K562 (cell line): ENCODE results near the gene KCNS1. TPM values are rescaled to one million over a fixed set of nuclear protein-coding genes. Genes with fewer than 3 reads are reported as not detected.

Source experiments
- ATF7 ChIP-seq: fragments of 450-650 bp; IDR thresholded peaks from 2 replicates; pipeline ENCODE4 v1.7.1; 2014; ENCODE audit warnings: mild to moderate bottlenecking, moderate library complexity
- DACH1 ChIP-seq: fragments of 450-650 bp; IDR thresholded peaks from 2 replicates; pipeline ENCODE4 v1.6.1; 2018; ENCODE audit not compliant: partially characterized antibody
- DPF2 ChIP-seq: fragments of 450-650 bp; IDR thresholded peaks from 2 replicates; pipeline ENCODE4 v1.6.1; 2016
- FIP1L1 ChIP-seq: fragments of 200-400 bp; formaldehyde crosslinking; IDR thresholded peaks from 2 replicates; pipeline ENCODE4 v1.6.1; 2018; ENCODE audit warnings: mild to moderate bottlenecking, low read depth, low read length; ENCODE audit not compliant: poor library complexity, severe bottlenecking
- HNRNPH1 ChIP-seq: fragments of 200-400 bp; formaldehyde crosslinking; optimal IDR thresholded peaks from 2 replicates; pipeline ENCODE3; 2017; ENCODE audit warnings: low read depth, mild to moderate bottlenecking, low read length, moderate library complexity
- KDM4B ChIP-seq, 2 experiments: fragments of 450-650 bp in 1 of 2; sonication (generic) in 1 of 2; IDR thresholded peaks; 2 replicates each; pipeline ENCODE4 v1.6.1; 2016 to 2017; ENCODE audit warnings: borderline replicate concordance in 2 of 2, antibody characterized with exemption in 1 of 2, low read depth in 1 of 2, mild to moderate bottlenecking in 1 of 2
- MEF2D ChIP-seq: conservative IDR thresholded peaks from 2 replicates; pipeline ENCODE4 v1.6.1; 2016; ENCODE audit warnings: low read depth, missing genetic modification characterization, missing compliant biosample characterization
- MEIS2 ChIP-seq: fragments of 450-650 bp; IDR thresholded peaks from 2 replicates; pipeline ENCODE4 v1.6.1; 2014; ENCODE audit warnings: mild to moderate bottlenecking; ENCODE audit not compliant: partially characterized antibody
- NCOR1 ChIP-seq: fragments of 450-650 bp; IDR thresholded peaks from 2 replicates; pipeline ENCODE4 v1.6.1; 2016; ENCODE audit warnings: mild to moderate bottlenecking, moderate library complexity
- PTRF ChIP-seq: fragments of 450-650 bp; IDR thresholded peaks from 2 replicates; pipeline ENCODE4 v1.6.1; 2016; ENCODE audit warnings: mild to moderate bottlenecking, missing genetic modification characterization, missing compliant biosample characterization
- RB1 ChIP-seq: fragments of 450-650 bp; IDR thresholded peaks from 2 replicates; pipeline ENCODE4 v1.6.1; 2017; ENCODE audit warnings: low read depth, mild to moderate bottlenecking
- SLC30A9 ChIP-seq: fragments of 250-450 bp; sonication (Bioruptor Pico); IDR thresholded peaks from 2 replicates; pipeline ENCODE4 v1.8.0; 2022; ENCODE audit warnings: mild to moderate bottlenecking, moderate library complexity
- SRSF3 ChIP-seq: fragments of 200-400 bp; formaldehyde crosslinking; IDR thresholded peaks from 2 replicates; pipeline ENCODE4 v1.6.1; 2016; ENCODE audit warnings: mild to moderate bottlenecking, low read length, moderate library complexity; ENCODE audit not compliant: insufficient read depth
- TBP ChIP-seq: optimal IDR thresholded peaks from 2 replicates; pipeline ENCODE3; 2011; ENCODE audit warnings: low read depth, low read length, improper control_type of control experiment
- XRCC5 ChIP-seq: fragments of 200-400 bp; formaldehyde crosslinking; IDR thresholded peaks from 2 replicates; pipeline ENCODE4 v1.6.1; 2017; ENCODE audit warnings: low read depth, mild to moderate bottlenecking, low read length
- ZEB2 ChIP-seq: fragments of 450-650 bp; IDR thresholded peaks from 2 replicates; pipeline ENCODE4 v1.6.1; 2016
- ZFP36 ChIP-seq: fragments of 150-350 bp; IDR thresholded peaks from 2 replicates; pipeline ENCODE4 v1.6.1; 2018; ENCODE audit warnings: low read length, low read depth; ENCODE audit not compliant: partially characterized antibody
- ZNF165 ChIP-seq: fragments of 250-450 bp; sonication (Bioruptor Pico); IDR thresholded peaks from 2 replicates; pipeline ENCODE4 v1.4.0; 2020; ENCODE audit warnings: borderline replicate concordance
- ZNF217 ChIP-seq: sonication (generic); formaldehyde crosslinking; IDR thresholded peaks from 2 replicates; pipeline ENCODE4 v1.8.0; 2022; ENCODE audit warnings: mild to moderate bottlenecking, missing genetic modification reagents
- polyA plus RNA-seq, 8 experiments: library from polyadenylated mRNA; depleted of rRNA in 4 of 8; stranded (reverse) in 5 of 8; unstranded in 3 of 8; fragments of >200 nt; fragmentation: Nextera tagmentation in 2 of 8; fragmentation: Illumina TruSeq in 1 of 8; extraction: Ambion mirVana in 2 of 8; extraction: Trizol in 1 of 8; gene quantifications; 2 replicates each; pipeline versions ENCODE4 v1.2.1 to v1.2.3, GENCODE V29; 2011 to 2014; ENCODE audit warnings: inconsistent platforms in 1 of 8, missing spikeins in 1 of 8
- total RNA-seq, 7 experiments: library from RNA; depleted of rRNA in 6 of 7; stranded (reverse); fragments of >200 nt in 6 of 7; fragmentation: Illumina TruSeq in 2 of 7; extraction: Trizol in 2 of 7; gene quantifications; 2 replicates each; pipeline versions ENCODE4 v1.2.1 to v1.2.3, GENCODE V29; 2011 to 2021; ENCODE audit warnings: low replicate concordance in 1 of 7
- TF ChIP-seq, protein P1 (sequence below): fragments of 200-800 bp; sonication (Bioruptor generic); IDR thresholded peaks from 2 replicates; pipeline ENCODE4 v1.6.1; 2016; ENCODE audit warnings: missing genetic modification characterization, missing compliant biosample characterization
- TF ChIP-seq, protein P2 (sequence below): fragments of 250-450 bp; sonication (Bioruptor Pico); IDR thresholded peaks from 2 replicates; pipeline ENCODE4 v1.8.0; 2022; ENCODE audit warnings: moderate library complexity, mild to moderate bottlenecking, inconsistent platforms
- TF ChIP-seq, protein P3 (sequence below): sonication (generic); formaldehyde crosslinking; IDR thresholded peaks from 2 replicates; pipeline ENCODE4 v1.9.0; 2022; ENCODE audit warnings: mild to moderate bottlenecking, missing genetic modification reagents
- TF ChIP-seq, protein P4 (sequence below): sonication (generic); formaldehyde crosslinking; IDR thresholded peaks from 2 replicates; pipeline ENCODE4 v1.8.0; 2022; ENCODE audit warnings: mild to moderate bottlenecking, missing genetic modification reagents

Gene KCNS1
- total and polyA plus RNA-seq, 9 of the 15 experiments (the other 6 are each of a cell fraction or from before 2014, with no cell fraction given): not detected

DNA sequence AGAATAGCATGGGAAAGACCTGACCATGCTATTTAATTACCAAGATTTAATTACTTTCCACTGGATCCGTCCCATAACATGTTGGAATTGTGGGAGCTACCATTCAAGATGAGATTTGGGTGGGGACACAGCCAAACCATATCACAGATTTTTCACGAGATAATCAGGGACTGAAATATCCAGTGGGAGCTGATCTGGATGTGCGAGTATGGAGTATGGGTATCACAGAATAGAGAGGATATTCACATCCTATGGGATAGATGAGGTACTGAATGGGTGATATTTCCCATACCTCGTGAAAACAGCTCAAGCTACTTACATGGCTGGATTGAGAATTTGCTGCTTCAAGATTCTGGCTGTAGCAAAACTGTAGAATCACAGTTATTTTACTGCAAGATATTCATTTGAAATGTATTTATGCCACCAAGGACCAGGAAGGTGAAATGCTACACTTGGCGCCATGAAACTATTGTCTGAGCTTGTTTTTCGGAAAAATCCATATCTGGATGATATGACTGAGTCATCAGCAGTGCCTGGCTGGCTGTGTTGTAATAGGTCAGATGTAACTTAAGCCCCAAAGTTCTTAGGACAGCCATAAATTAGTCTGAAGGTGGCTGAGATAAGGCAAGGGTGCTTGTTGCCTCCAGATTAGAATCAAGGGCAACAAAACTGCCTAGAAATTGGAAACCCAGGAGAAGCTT lies 29.8 kb downstream of the KCNS1 start (continued):
- TF ChIP-seq, protein P1, sequence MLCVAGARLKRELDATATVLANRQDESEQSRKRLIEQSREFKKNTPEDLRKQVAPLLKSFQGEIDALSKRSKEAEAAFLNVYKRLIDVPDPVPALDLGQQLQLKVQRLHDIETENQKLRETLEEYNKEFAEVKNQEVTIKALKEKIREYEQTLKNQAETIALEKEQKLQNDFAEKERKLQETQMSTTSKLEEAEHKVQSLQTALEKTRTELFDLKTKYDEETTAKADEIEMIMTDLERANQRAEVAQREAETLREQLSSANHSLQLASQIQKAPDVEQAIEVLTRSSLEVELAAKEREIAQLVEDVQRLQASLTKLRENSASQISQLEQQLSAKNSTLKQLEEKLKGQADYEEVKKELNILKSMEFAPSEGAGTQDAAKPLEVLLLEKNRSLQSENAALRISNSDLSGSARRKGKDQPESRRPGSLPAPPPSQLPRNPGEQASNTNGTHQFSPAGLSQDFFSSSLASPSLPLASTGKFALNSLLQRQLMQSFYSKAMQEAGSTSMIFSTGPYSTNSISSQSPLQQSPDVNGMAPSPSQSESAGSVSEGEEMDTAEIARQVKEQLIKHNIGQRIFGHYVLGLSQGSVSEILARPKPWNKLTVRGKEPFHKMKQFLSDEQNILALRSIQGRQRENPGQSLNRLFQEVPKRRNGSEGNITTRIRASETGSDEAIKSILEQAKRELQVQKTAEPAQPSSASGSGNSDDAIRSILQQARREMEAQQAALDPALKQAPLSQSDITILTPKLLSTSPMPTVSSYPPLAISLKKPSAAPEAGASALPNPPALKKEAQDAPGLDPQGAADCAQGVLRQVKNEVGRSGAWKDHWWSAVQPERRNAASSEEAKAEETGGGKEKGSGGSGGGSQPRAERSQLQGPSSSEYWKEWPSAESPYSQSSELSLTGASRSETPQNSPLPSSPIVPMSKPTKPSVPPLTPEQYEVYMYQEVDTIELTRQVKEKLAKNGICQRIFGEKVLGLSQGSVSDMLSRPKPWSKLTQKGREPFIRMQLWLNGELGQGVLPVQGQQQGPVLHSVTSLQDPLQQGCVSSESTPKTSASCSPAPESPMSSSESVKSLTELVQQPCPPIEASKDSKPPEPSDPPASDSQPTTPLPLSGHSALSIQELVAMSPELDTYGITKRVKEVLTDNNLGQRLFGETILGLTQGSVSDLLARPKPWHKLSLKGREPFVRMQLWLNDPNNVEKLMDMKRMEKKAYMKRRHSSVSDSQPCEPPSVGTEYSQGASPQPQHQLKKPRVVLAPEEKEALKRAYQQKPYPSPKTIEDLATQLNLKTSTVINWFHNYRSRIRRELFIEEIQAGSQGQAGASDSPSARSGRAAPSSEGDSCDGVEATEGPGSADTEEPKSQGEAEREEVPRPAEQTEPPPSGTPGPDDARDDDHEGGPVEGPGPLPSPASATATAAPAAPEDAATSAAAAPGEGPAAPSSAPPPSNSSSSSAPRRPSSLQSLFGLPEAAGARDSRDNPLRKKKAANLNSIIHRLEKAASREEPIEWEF (CRISPR knock-in tag): no peak
- TF ChIP-seq PTRF (tag) (no peak), SLC30A9 (CRISPR knock-in tag) (no peak), KDM4B (IDR thresholded peaks at IDR 0.05; ENCODE audit: borderline replicate concordance in 2 of 2, low read depth in 1 of 2) (no peak), MEIS2 (peak; percentile 100), ZNF217 (CRISPR knock-in tag) (no peak), XRCC5 (no peak), NCOR1 (peak; percentile 71), ZEB2 (peak; percentile 85), HNRNPH1 (no peak), DACH1 (peak; percentile 31), ZFP36 (no peak), ZNF165 (CRISPR knock-in tag) (no peak), TBP (no peak), DPF2 (peak; percentile 97), ATF7 (peak; percentile 84), MEF2D (tag) (no peak; the same call in 1 of the 2 replicates), SRSF3 (no peak), RB1 (no peak), FIP1L1 (no peak)
- TF ChIP-seq, protein P2, sequence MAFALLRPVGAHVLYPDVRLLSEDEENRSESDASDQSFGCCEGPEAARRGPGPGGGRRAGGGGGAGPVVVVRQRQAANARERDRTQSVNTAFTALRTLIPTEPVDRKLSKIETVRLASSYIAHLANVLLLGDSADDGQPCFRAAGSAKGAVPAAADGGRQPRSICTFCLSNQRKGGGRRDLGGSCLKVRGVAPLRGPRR (CRISPR knock-in tag): no peak
- TF ChIP-seq, protein P3, sequence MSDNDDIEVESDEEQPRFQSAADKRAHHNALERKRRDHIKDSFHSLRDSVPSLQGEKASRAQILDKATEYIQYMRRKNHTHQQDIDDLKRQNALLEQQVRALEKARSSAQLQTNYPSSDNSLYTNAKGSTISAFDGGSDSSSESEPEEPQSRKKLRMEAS: no peak
- TF ChIP-seq, protein P4, sequence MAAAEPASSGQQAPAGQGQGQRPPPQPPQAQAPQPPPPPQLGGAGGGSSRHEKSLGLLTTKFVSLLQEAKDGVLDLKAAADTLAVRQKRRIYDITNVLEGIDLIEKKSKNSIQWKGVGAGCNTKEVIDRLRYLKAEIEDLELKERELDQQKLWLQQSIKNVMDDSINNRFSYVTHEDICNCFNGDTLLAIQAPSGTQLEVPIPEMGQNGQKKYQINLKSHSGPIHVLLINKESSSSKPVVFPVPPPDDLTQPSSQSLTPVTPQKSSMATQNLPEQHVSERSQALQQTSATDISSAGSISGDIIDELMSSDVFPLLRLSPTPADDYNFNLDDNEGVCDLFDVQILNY (CRISPR knock-in tag): no peak
